Bronchus fibroblast of lung (primary cell): ENCODE data around the gene SSR4. TPM values are rescaled to one million over a fixed set of nuclear protein-coding genes. Genes with fewer than 3 reads are reported as not detected.

Experiments
- total RNA-seq: library from RNA; depleted of rRNA; stranded (reverse); fragments of >200 nt; gene quantifications from 2 replicates; pipeline ENCODE4 v1.2.3, GENCODE V29; 2015

Gene SSR4
- total RNA-seq: 187 and 269 TPM in 2 replicates

DNA sequence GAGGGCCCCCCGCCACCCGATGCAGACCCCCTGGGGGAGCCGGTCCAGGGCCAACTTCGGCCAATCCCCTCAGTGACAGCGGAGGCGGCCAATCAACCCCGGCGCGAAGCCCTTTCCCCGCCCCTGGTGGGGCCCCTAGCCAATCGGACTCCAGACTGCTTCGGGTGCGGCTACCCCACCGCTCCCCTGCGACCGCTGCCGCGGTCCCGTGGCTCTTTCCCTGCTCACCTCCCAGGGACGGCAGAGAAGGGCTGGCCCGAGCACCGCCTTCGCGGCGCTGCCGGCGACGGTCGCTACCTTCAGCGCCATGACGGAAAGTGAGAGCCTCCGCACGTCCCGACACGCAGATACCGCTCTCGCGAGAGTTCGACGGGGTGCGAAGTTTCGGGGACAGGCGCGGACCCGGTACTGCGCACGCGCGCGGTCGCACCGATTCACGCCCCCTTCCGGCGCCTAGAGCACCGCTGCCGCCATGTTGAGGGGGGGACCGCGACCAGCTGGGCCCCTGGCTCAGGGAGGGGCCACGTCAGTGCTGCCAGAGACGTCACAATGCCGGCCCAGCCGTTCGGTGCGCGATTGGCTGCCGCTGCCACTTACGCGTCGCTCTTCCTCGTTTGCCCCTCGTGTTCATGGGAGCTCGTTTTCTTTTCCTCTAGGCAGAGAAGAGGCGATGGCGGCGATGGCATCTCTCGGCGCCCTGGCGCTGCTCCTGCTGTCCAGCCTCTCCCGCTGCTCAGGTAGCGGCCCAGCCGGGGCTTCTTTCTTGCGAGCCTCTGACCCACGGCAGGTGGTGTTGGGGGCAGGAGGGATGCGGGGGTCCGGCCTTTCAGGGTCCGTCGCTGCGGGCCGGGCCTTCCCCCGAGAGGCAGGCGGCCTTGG is at the start of gene SSR4, which contains the start of gene IDH3G:
SSR4 (plus strand) TSS at position 651 of the 879 bp plus-strand sequence; CDS start at position 671, 20 bp downstream.
IDH3G (minus strand) TSS at position 358 of the 879 bp plus-strand sequence; CDS start at position 309, 49 bp downstream.

DNA sequence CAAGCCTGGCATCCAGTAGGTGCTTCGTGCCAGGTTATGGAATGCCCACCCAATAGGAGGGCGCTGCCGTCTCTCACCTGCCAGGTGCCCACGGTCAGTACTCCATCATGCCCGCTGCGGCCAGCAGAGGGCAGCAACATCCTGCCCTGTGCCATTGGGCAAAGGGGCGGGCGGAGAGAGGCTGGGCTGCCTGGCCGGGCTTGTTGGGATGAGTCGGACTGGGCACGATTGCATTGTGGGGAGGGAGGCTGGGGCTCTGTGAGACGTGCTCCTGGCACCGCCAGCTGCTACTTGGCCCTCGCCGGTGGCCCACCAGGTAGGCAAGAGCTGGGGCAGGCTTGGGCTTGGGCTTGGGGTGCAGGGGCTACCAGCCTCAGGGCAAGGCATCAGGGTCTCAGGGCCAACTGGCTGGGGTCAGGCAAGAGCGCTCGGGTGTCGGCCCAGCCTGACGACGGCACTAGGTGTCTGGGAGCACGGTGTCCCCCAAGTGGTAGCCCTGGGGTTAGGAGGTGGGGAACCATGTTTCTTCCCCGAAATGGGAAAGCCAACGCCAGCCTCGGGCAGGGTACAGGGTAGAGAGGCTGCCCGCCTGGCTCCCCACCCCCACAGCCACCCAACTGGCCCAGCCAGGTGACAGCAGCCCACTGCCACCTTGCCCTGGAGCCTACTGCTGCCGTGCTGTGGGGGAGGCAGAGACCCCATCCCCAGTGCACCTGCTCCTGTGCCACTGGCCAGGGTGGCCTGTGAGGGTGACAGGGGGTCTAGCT is 30.3 kb upstream of the SSR4 start, which contains the start of gene PLXNB3:
PLXNB3 (plus strand) TSS at position 261 of the 767 bp plus-strand sequence. CDS start 1,287 bp downstream, outside the sequence.

DNA sequence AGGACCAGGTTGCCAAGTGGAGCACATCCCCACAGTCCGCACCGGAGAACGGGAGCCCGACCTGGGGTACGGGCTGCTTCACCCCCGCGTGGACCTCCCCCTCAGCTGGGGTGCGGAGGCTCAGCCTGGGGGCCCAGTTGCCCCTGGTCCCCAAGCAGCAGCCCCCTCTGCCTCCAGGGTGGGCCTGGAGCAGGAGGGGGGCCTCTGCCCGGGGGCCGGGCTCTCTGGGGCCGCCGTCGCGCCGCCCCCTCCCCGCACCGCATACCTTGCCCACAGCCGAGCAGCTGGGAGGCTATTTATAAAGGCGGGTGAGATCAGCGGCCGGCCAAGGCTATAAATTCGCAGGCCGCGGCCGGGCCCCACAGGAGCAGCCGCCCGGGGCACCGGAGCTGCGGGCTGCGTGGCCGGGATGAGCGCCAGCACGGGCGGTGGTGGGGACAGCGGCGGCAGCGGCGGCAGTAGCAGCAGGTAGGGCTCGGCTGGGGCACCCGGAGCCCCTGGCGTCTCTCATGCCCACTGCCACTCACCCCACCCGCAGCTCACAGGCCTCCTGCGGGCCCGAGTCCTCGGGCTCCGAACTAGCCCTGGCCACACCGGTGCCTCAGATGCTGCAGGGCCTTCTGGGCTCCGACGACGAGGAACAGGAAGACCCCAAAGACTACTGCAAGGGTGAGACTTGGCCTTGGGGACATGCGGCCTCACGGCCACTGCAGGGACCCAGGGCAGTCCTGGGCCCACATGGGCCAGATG is 13.6 kb upstream of the SSR4 start, which contains the start of gene SRPK3:
SRPK3 (plus strand) TSS at position 364 of the 750 bp plus-strand sequence; CDS start at position 410, 46 bp downstream.

DNA sequence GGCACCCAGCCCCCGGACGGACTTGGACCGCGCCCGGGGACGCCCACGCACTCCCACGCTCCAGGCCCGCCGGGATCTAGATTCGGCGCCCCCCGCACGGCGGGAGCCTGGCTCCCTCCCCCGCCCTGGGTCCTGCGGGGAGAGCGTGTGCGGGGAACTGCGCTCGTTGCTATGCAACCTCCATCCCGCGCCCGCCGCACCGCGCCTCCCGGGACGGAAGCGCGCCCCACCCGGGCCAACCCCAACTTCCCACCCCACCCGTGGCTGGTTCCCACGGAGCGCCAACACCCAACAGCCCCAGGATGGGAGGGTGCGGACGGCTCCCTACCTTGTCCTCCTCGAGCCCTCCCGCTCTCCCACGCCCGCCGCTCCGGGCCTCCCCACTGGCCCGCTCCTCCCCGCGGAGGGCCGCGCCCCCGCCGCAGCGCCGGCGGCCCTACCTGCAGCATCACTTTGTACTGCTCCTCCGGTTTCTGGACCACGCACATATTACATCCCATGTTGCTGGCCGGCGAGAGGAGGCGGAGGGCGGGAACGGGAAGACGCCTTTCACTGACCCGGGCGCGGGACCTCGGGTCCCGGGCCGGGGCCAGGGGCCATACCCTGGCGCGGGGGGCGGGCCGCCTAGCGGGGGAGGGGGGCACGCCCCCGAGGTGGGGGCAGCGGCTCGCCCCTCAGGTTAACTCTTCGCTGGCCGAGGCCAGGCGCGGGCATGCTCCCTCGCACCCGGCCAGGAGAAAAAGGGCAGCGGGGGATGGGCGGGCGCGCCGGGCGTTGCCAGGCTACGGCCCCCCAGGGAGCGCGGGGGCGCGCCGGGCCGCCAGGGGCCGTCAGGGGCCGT is 35.6 kb downstream of the SSR4 start, which contains the start of gene PDZD4:
PDZD4 (minus strand) TSS at position 746 of the 841 bp plus-strand sequence; CDS start at position 500, 246 bp downstream.

Other genes with a start within 250 kb of the SSR4 start
- gene CCNQ, start 195.5 kb upstream of the SSR4 start, total RNA-seq: 35.1 and 38.7 TPM in 2 replicates
- gene DUSP9, start 147.5 kb upstream of the SSR4 start, total RNA-seq: 0.34 and 0.45 TPM in 2 replicates
- 0.15 TPM in 1 of 2 replicates, not detected in the other for gene PNCK, start 120.9 kb upstream of the SSR4 start, total RNA-seq
- 7.9 and 8.7 TPM in 2 replicates for gene SLC6A8, start 106.7 kb upstream of the SSR4 start, total RNA-seq
- gene BCAP31, start 70.3 kb upstream of the SSR4 start, total RNA-seq: 84.3 and 104 TPM in 2 replicates
- 10.3 and 11.9 TPM in 2 replicates for gene ABCD1, start 69.8 kb upstream of the SSR4 start, total RNA-seq
- gene PLXNB3, start 30.4 kb upstream of the SSR4 start, total RNA-seq: 4.2 and 5.8 TPM in 2 replicates
- 0.59 and 0.84 TPM in 2 replicates for gene SRPK3, start 13.6 kb upstream of the SSR4 start, total RNA-seq
- gene IDH3G, start 293 bp upstream of the SSR4 start, total RNA-seq: 94.1 and 96.8 TPM in 2 replicates
- 0.30 and 0.50 TPM in 2 replicates for gene PDZD4, start 35.9 kb downstream of the SSR4 start, total RNA-seq
- gene L1CAM, start 91.5 kb downstream of the SSR4 start, total RNA-seq: 28.6 and 30.0 TPM in 2 replicates
- gene AVPR2, start 110.0 kb downstream of the SSR4 start, total RNA-seq: 0.50 TPM in 1 of 2 replicates, not detected in the other
- gene ARHGAP4, start 131.6 kb downstream of the SSR4 start, total RNA-seq: 2.2 and 3.7 TPM in 2 replicates
- 169 and 189 TPM in 2 replicates for gene NAA10, start 140.4 kb downstream of the SSR4 start, total RNA-seq
- 0.30 and 0.84 TPM in 2 replicates for gene RENBP, start 150.0 kb downstream of the SSR4 start, total RNA-seq
- 39.3 and 43.1 TPM in 2 replicates for gene HCFC1, start 177.2 kb downstream of the SSR4 start, total RNA-seq
- gene TMEM187, start 178.1 kb downstream of the SSR4 start, total RNA-seq: 4.7 and 5.1 TPM in 2 replicates
- 82.9 and 93.1 TPM in 2 replicates for gene IRAK1, start 225.2 kb downstream of the SSR4 start, total RNA-seq